Psoas muscle (tissue), 8 donors: ENCODE data around the gene VPS35L. TPM values are rescaled to one million over a fixed set of nuclear protein-coding genes. Genes with fewer than 3 reads are reported as not detected.

Source experiments
- ATAC-seq, 4 donors: fragments of 200-7000 bp; cut with Tn5 transposase; one replicate each; pipeline ENCODE4 v1.9.1; 2020; ENCODE audit warnings: moderate library complexity in 3 of 4, mild to moderate bottlenecking in 2 of 4
- DNase-seq, 2 donors: peaks; one replicate each; pipeline ENCODE4 v3.0.0-alpha.2; 2020
- H3K27ac ChIP-seq: fragments of 200-600 bp; one replicate; pipeline ENCODE4 v1.8.0; 2022
- H3K27me3 ChIP-seq, 3 donors: fragments of 200-600 bp in 1 of 3; one replicate each; pipeline versions ENCODE4 v1.6.1 to v1.8.0; 2013 to 2022; ENCODE audit warnings: low read length in 2 of 3, mild to moderate bottlenecking in 2 of 3, moderate library complexity in 1 of 3; ENCODE audit not compliant: insufficient read depth in 3 of 3
- H3K36me3 ChIP-seq, 2 donors: fragments of 200-600 bp in 1 of 2; one replicate each; pipeline versions ENCODE4 v1.6.1 to v1.8.0; 2013 to 2022; ENCODE audit warnings: low read depth in 1 of 2, mild to moderate bottlenecking in 1 of 2, moderate library complexity in 1 of 2; ENCODE audit not compliant: insufficient read depth in 1 of 2
- H3K4me1 ChIP-seq: fragments of 200-600 bp; one replicate; pipeline ENCODE4 v1.8.0; 2022
- H3K4me3 ChIP-seq: fragments of 200-600 bp; one replicate; pipeline ENCODE4 v1.8.0; 2022; ENCODE audit warnings: mild to moderate bottlenecking
- H3K9me3 ChIP-seq: fragments of 200-600 bp; one replicate; pipeline ENCODE4 v1.8.0; 2022
- CTCF ChIP-seq: fragments of 200-600 bp; IDR thresholded peaks from one replicate; pipeline ENCODE4 v1.8.0; 2022; ENCODE audit warnings: antibody characterized with exemption
- WGBS, 3 donors: extraction: QIAGEN DNeasy Blood & Tissue Kit; methylation state at CpG; one replicate each; pipeline versions ENCODE4 v1.1.6 to v1.1.7; 2013; 5-methylcytosine and 5-hydroxymethylcytosine counted together
- intact Hi-C, 2 donors: fragments of 100-400 bp; cut with DNase I; formaldehyde crosslinking; loops; one replicate each; pipeline versions ENCODE4 v1.11.0 to v1.14.2; 2022
- polyA plus RNA-seq, 3 donors: library from polyadenylated mRNA; stranded (reverse); fragments of 200-250 nt; gene quantifications; one replicate each; pipeline ENCODE4 v1.2.3, GENCODE V29; 2013
- total RNA-seq, 4 donors: library from RNA; stranded (reverse); fragmentation: NEBNext Ultra II Directional in 2 of 4; extraction: Animal tissue kit (Norgen Biotek cat#: 25700) in 2 of 4; gene quantifications; one replicate each; pipeline versions ENCODE4 v1.2.1 to v1.2.4, GENCODE V29; 2021 to 2023
- donor health status: healthy with polysubstance abuse.
- donor health status: DM: no; HTN: no; CAD: no; lungs with moderate emphysema.
- donor health status: Bipolar disorder and iron deficiency.
- donor health status: healthy.
- donor health status: DM: yes; HTN: yes; CAD: no.
- donor health status: DM: no; HTN: no; CAD: no.
- donor health status: DM: no; HTN: no; CAD: no.
- donor health status: DM: yes; HTN: yes; CAD: no.

The VPS35L gene
- total and polyA plus RNA-seq, 7 donors: 12.6 to 34.6 (median 27.8) TPM

DNA sequence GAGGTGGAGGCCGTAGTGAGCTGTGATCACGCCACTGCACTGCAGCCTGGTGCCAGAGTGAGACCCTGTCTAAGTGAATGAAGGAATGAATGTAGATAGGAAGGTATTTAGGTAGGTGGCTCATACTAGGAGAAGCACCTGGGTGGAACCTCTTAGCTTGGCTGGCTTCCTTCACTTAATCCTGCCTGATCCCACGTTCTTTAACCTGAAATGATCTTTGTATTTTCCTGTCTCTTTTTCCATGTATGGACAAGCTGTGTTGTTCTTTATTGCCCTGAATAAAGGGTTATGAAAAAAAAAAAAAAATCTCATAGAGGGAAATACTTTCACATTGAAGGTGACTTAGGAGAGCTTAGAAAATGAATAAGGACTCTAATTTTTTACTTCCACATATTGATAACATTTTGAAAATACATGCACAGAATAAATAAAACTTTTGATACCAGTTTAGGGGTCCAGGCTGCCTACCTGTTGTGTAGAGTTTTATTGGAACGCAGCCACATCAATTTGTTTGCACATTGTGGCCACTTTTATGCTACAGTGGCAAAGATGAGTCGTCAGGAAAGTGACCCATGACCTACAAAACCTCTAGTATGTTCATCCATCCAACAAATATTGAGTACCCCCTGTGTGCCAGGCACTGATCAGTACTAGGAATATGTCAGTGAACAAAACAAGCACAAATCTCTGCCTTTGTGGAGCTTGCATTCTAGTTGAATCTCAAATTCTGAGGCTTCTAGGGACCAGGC, 44.6 kb downstream of the VPS35L start:
- Histone ChIP-seq H3K4me3 (no peak overlapping the region), H3K27me3 (no peaks in the 10 kb centered on the region), H3K36me3 (peaks cover 0 to 62% of the 10 kb centered on the region in 2 donors), H3K9me3 (no peaks in the 10 kb centered on the region), H3K4me1 (peaks cover 7% of the 10 kb centered on the region), H3K27ac (no peak overlapping the region)
- ATAC-seq (no peak), DNase-seq (no peak)
- TF ChIP-seq CTCF: no peak
- 77 to 83% (median 80%) methylated on average over 5 of the region's 5 CpGs for WGBS, 3 donors
- intact Hi-C loops: loop anchor here (1.0 to 5.0 kb wide), 3 partner anchors 38 to 287 kb away; no protein-coding TSS in a partner anchor

DNA sequence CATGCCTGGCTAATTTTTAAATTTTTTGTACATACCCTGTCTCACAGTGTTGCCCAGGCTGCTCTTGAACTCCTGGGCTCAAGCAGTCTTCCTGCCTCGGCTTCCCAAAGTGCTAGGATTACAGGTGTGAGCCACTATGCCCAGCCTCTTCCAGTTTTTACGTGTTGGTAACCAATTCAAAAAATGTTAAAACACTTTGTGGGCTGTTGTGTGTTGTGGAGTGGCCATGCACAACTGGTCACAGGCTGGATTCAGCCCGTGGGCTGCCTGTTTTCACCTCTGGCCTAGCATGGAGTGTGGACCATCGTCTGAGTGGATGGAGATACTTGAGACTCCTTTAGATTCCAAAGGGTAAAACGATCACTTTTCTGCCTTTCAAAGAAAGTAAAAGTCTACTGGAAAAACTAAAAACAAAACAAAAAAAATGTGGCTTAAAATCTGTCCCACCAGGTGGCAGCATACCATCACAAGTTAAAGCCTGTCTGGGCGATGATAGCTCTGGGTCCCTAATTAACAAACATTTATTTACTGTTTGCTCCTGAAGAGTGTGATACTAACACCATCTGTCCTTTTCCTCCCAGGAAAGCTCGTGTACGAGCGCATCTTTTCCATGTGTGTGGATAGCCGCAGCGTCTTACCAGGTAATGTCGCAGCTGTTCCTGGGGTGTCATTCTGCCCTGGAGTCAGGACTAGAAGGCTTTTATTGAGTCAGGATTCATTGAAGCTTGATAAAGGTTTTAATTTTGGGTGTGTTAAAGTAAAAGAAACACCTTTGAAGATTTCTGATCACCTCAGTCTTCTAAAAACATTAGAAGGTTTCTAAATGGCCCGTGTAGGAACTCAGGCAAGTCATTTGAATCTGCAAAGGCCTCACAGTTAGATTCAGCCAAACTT, 45.8 kb downstream of the VPS35L start:
- Histone ChIP-seq H3K27me3 (no peaks in the 10 kb centered on the region), H3K27ac (no peak overlapping the region), H3K9me3 (no peaks in the 10 kb centered on the region), H3K4me3 (no peak overlapping the region), H3K36me3 (peaks cover 0 to 50% of the 10 kb centered on the region in 2 donors), H3K4me1 (peaks cover 17% of the 10 kb centered on the region)
- TF ChIP-seq CTCF: peak; percentile 65
- peak in 1 of 4 donors; percentile 69 for ATAC-seq
- WGBS, 3 donors: 56 to 60% (median 58%) methylated on average over 13 of the region's 13 CpGs
- intact Hi-C loops: loop anchor here in 1 of 2 donors (2.0 kb wide), 1 partner anchor 285 kb away; no protein-coding TSS in a partner anchor
- DNase-seq: no peak

GRCh38 chr16:19604911-19605310, 49.4 kb downstream of the VPS35L start:
- peak in 1 of 4 donors; percentile 66 for ATAC-seq
- peak overlapping the region; percentile 47 for H3K27ac ChIP-seq
- peaks cover 3 to 55% of the 10 kb centered on the region in 2 donors for H3K36me3 ChIP-seq
- DNase-seq: no peak
- 42 to 67% (median 57%) methylated on average over 4 of the region's 4 CpGs for WGBS, 3 donors
- no peak overlapping the region for H3K4me3 ChIP-seq
- intact Hi-C loops: no loop called here
- no peaks in the 10 kb centered on the region for H3K9me3 ChIP-seq
- peaks cover 25% of the 10 kb centered on the region for H3K4me1 ChIP-seq
- TF ChIP-seq CTCF: no peak
- no peaks in the 10 kb centered on the region for H3K27me3 ChIP-seq

GRCh38 chr16:19605701-19606100, 50.2 kb downstream of the VPS35L start:
- Histone ChIP-seq H3K4me1 (peaks cover 25% of the 10 kb centered on the region), H3K4me3 (no peak overlapping the region), H3K36me3 (peaks cover 3 to 63% of the 10 kb centered on the region in 2 donors), H3K27ac (peak overlapping the region; percentile 47), H3K27me3 (no peaks in the 10 kb centered on the region), H3K9me3 (no peaks in the 10 kb centered on the region)
- WGBS, 3 donors: 40 to 93% (median 77%) methylated on average over 1 of the region's 1 CpG
- TF ChIP-seq CTCF: no peak
- no peak for ATAC-seq
- no peak for DNase-seq
- intact Hi-C loops: no loop called here
